Measurements from ENCODE around the gene KNL1. TPM values are rescaled to one million over a fixed set of nuclear protein-coding genes. Genes with fewer than 3 reads are reported as not detected.
A peak's percentile ranks its signal among the peaks of the same experiment; 100 is the strongest.

KNL1 gene
- total and polyA plus RNA-seq, 10 of the 15 experiments (the other 5 are each of a cell fraction or from before 2014, with no cell fraction given) = 10.9 to 55.5 (median 28.4) TPM

GRCh38 chr15:40694688-40695468 is 100.8 kb downstream of the KNL1 start, which contains the start of gene RAD51 (continued):
- TF ChIP-seq, protein P1, sequence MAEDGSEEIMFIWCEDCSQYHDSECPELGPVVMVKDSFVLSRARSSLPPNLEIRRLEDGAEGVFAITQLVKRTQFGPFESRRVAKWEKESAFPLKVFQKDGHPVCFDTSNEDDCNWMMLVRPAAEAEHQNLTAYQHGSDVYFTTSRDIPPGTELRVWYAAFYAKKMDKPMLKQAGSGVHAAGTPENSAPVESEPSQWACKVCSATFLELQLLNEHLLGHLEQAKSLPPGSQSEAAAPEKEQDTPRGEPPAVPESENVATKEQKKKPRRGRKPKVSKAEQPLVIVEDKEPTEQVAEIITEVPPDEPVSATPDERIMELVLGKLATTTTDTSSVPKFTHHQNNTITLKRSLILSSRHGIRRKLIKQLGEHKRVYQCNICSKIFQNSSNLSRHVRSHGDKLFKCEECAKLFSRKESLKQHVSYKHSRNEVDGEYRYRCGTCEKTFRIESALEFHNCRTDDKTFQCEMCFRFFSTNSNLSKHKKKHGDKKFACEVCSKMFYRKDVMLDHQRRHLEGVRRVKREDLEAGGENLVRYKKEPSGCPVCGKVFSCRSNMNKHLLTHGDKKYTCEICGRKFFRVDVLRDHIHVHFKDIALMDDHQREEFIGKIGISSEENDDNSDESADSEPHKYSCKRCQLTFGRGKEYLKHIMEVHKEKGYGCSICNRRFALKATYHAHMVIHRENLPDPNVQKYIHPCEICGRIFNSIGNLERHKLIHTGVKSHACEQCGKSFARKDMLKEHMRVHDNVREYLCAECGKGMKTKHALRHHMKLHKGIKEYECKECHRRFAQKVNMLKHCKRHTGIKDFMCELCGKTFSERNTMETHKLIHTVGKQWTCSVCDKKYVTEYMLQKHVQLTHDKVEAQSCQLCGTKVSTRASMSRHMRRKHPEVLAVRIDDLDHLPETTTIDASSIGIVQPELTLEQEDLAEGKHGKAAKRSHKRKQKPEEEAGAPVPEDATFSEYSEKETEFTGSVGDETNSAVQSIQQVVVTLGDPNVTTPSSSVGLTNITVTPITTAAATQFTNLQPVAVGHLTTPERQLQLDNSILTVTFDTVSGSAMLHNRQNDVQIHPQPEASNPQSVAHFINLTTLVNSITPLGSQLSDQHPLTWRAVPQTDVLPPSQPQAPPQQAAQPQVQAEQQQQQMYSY (CRISPR knock-in tag; IDR thresholded peaks at IDR 0.05) = no peak
- TF ChIP-seq NR2C2 (IDR thresholded peaks at IDR 0.05; ENCODE audit: borderline replicate concordance, control insufficient read depth, insufficient read length, low read depth) = no peak
- no peak for TF ChIP-seq STAT1 (conservative IDR thresholded peaks at IDR 0.05)
- TF ChIP-seq CHD2 (IDR thresholded peaks at IDR 0.05; ENCODE audit: borderline replicate concordance, low read depth, low read length) = peak; percentile 82; the same call in 1 of the 2 replicates
- TF ChIP-seq PML (IDR thresholded peaks at IDR 0.05; ENCODE audit: low read length) = no peak
- TF ChIP-seq NFYB (IDR thresholded peaks at IDR 0.05; ENCODE audit: insufficient read depth, low read depth, low read length) = no peak
- TF ChIP-seq POLR2A (IDR thresholded peaks at IDR 0.05; ENCODE audit: low read depth, low read length) = peak; percentile 82
- TF ChIP-seq SPI1 (IDR thresholded peaks at IDR 0.05; ENCODE audit: borderline replicate concordance, insufficient read depth, low read depth, low read length) = peak; percentile 88
- TF ChIP-seq CBX3 (IDR thresholded peaks at IDR 0.05; ENCODE audit: borderline replicate concordance, low read depth) = no peak
- TF ChIP-seq ZBTB40 (IDR thresholded peaks at IDR 0.05; ENCODE audit: borderline replicate concordance) = peak; percentile 72; the same call in 1 of the 2 replicates
- TF ChIP-seq BHLHE40 (IDR thresholded peaks at IDR 0.05; ENCODE audit: borderline replicate concordance in 1 of 2, low read depth in 2 of 2, low read length in 1 of 2) = peak in 1 of 2 experiments; percentile 48; a peak in 1 of 4 replicates
- TF ChIP-seq GATAD2B (conservative IDR thresholded peaks at IDR 0.05; ENCODE audit: low read depth) = peak; percentile 55; the same call in 1 of the 2 replicates
- TF ChIP-seq, protein P2, sequence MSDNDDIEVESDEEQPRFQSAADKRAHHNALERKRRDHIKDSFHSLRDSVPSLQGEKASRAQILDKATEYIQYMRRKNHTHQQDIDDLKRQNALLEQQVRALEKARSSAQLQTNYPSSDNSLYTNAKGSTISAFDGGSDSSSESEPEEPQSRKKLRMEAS (IDR thresholded peaks at IDR 0.05; ENCODE audit: low read depth, low read length) = peak; percentile 78; the same call in 1 of the 2 replicates
- TF ChIP-seq LARP7 (IDR thresholded peaks at IDR 0.05) = peak; percentile 72; the same call in 1 of the 2 replicates
- TF ChIP-seq TAF1 (IDR thresholded peaks at IDR 0.05; ENCODE audit: borderline replicate concordance, low read depth, low read length) = peak; percentile 53; the same call in 1 of the 2 replicates
- TF ChIP-seq MTA2 (IDR thresholded peaks at IDR 0.05; ENCODE audit: low read depth) = no peak
- peak; percentile 25 for TF ChIP-seq MEF2B (IDR thresholded peaks at IDR 0.05; ENCODE audit: partially characterized antibody, poor library complexity, severe bottlenecking)
- peak; percentile 90 for TF ChIP-seq MYC (IDR thresholded peaks at IDR 0.05; ENCODE audit: insufficient read depth, insufficient read length, insufficient replicate concordance, low read length, severe bottlenecking)
- no peak; the same call in none of the 2 replicates for TF ChIP-seq YY1 (IDR thresholded peaks at IDR 0.05; ENCODE audit: low read depth, low read length)
- TF ChIP-seq SIX5 (IDR thresholded peaks at IDR 0.05; ENCODE audit: low read depth, low read length, severe bottlenecking) = peak; percentile 84
- 0 out of 2 replicates have a peak, but pooled peaks have one; percentile 20 for TF ChIP-seq DPF2 (IDR thresholded peaks at IDR 0.05)
- no peak for TF ChIP-seq CHD4 (IDR thresholded peaks at IDR 0.05)

All from GM12878 (cell line).